Erythroblast (primary cell): ENCODE results near the gene CABP4.

ENCODE experiments used
- GATA1 ChIP-seq: IDR thresholded peaks from 2 replicates; pipeline ENCODE4 v1.6.1; 2011; ENCODE audit warnings: low read depth, mild to moderate bottlenecking, control low read depth, low read length, moderate library complexity
- POLR2A ChIP-seq: IDR thresholded peaks from 2 replicates; pipeline ENCODE4 v1.6.1; 2011; ENCODE audit warnings: mild to moderate bottlenecking, low read length

DNA sequence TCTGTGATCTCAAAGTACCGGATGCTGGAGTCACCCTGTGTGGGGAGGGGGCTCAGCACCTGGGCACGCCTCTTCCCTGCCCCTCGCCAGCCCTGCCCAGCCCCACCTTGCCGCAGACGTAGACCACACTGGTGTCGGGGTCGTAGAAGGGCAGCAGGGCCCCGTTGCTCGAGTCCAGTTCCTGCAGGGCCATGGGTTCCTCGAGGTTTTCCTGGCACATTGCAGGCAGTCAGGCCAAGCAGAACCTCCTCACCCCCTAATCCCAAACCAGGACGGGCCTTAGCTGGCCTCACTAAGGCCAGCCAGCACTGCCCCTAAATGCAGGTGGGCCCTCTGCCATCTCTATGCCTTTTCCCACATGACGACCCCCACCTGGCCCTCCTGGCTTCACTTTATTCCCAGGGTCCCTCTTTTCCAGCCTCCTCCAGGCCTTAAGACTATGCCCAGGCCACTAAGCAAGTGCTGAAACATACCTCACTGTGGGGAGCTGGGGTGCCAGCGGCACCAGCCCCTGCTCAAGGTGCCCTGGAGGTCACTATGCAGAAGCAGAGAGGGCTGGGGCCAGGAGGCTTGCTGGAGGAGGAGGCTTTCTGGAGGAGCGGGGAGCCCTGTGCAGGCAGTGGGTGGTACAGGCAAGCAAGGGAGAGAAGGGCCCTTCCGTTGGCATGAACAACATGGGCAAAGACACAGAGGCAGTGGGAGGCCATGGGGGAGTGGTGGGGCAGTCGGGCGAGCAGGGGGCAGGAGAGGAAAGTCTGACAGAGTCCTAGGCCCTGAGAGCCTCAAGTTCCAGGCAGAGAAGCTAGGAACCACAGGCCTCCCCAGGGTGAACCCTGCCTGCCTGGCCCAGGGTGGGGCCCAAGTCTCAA lies 14.7 kb upstream of the CABP4 start:
- TF ChIP-seq POLR2A (no peak), GATA1 (no peak)
